ENCODE measurements around the gene OGDH.

The OGDH gene

DNA sequence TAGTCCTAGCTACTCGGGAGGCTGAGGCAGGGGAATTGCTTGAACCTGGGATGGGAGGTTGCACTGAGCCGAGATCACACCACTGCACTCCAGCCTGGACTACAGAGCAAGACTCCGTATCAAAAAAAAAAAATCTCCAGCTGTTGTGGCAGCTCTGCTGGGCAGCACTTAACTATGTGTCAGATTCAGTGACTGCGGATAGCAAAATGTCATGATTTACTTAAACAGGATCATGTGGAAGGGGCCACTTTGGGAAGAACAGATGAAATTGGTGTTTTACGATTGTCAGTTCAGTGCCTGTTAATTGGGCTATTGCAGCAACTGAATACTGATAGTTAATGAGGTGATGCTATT, 15.3 kb downstream of the OGDH start:
- no peak for DNase-seq

DNA sequence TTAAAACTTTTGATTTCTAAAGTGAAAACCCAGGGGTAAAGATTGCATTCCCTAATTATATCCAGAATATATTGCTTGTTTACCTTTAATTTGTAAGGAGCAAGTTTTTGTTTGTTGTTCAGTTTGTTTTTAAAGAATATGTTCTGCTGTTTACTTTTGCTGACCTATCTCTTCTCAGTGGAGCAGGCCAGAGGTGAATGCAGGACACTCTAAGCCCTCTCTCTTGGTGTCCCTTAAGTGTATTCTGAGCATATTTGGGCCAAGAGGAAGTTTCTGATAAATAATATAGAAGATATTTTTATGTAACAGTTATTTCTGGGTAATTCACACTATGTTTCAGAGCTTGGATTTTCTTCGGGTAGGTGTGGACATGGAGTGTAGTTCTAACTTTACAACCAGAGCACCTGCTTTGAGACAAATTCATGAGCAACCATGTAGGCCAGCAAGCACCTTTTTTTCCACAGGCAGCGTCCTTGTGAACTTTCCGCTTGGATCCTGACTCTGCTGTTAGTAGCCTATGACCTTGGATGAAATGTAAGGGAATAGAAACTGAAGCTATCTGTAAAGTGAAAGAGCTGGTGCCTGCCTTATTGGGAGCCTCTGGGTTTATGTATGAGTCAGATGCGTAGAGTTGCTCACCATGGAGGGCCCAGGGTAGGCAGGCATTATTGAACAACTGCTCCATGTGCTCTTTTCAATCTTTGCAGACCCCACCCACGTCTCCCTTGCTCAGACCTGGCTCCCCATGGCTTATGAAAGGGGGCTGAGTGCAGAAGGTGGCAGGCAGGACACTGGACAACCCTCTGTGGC, 16.1 kb downstream of the OGDH start:
- DNase-seq = no peak

DNA sequence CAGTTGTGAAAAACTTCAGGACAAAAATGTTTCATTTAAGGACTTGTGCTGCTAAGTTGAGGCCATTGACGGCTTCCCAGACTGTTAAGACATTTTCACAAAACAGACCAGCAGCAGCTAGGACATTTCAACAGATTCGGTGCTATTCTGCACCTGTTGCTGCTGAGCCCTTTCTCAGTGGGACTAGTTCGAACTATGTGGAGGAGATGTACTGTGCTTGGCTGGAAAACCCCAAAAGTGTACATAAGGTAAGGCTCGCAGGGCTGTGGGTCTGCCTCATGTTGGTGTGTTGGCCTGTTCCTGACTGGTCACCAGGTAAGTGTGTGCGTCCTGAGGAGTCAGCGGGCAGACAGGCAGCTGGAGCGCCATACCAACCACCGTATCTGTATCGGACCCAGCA, 17.9 kb downstream of the OGDH start:
- DNase-seq = no peak

DNA sequence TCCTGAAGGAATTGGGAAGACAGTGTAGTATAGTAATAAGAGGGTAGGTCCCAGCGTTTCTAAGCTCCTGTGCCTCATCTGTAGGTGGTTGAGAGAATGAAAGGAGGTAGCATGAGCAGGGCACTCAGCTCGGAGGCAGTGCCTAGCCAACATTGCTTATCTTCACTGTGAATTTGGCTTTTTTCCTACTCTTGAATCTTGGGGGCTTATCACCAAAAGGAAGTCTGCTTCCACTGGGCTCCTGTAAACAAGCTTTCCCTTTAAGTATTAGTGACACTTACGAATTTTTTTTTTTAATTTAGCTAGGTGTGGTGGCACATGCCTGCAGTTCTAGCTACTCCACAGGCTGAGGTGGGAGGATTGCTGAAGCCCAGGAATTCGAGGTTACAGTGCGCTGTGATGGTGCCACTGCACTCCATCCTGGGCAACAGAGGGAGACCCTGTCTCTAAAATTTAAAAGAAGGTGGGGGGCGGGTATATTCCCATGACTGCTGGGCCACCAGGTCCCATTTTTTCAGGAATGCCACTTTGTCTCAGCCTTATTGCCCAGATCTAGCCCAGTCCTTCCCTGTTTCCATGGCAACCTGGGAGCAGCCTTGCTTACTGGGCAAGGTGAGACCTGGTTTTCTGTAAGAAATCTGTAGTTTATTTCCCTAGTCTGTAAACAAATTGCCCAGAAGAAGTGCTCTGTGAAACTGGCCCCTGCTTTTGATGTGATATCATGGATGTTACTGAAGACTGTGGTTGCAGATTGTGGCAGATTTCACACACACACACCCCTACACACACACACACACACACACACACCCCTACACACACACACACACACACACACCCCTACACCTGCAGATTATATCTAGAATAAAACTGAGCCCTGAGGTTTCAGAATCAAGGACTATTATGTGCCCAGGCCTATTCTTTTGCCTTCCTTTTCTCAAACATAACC, 19.4 kb downstream of the OGDH start:
- DNase-seq = no peak

DNA sequence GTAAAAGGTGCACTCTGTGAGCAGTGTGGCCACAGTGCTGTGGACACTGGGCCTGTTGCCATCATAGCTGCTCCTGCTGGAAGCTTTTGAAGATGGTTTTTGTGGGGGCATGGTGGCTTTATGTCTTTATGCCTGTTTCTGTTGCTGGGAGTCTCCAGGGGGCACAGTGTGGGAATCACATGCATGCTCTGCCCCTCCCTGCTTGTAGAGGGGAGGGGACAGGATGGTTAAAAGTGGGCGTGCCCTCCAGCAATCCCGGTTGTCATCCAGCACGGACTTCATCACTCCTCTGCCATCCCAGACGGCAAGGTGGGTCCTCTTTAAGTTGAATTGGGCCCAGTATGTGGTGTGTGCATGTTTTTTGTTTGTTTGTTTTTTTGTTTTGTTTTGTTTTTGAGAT, 20.2 kb downstream of the OGDH start:
- no peak for DNase-seq

DNA sequence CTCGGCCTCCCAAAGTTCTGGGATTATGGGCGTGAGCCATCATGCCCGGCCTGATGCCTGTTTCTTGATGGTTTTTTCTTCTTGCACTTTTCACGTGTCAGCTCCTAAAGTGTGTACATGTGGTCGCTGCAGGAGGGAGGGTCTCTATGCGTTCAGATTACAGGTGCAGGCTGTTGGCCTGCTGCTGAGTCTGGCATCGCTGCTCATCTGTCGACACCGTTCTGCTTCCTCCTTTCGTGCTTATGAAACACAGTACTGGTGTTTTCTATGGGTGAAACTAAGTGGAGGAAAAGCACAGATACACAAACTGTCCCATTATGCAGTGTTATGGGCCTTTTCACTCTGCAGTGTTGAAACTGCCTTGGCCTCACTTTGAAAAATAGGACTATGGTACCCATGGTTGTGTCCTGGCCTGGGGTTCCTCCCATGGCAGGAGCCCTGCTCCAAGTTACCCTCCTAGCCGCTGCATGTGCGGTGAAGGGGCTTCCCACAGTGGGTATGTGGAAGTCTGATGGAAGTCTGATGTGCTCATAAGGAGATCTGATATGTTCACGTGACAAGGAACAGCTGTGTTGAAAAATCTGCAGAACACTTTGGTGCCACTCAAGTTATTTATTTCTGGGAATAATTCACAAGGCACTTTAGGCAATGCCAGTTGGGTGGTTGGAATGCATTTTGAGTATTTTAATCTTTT, 23.5 kb downstream of the OGDH start:
- DNase-seq = no peak

DNA sequence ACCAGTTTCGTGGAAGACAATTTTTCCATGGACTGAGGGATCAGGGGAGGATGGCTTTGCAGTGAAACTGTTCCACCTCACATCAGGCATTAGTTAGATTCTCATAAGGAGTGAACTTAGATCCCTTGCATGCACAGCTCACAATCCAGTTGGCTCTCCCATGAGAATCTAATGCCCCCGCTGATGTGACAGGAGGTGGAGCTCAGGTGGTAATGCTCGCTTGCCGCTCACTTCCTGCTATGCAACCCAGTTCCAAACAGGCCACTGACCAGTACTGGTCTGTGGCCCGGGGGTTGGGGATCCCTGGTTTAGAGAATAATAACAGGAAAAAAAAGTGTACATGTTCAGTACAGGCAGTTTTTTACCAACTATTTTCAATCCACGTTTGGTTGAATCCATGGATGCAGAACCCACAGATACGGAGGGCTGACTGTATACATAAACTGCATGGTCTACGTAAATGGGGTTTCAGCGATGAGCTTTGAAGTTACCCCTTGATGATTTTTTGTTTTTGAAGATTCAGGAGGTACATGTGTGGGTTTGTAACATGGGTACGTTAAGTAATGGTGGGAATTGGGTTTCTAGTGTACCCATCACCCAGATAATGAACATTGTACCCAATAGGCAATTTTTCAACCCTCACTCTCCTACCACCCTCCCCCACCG, 24.5 kb downstream of the OGDH start:
- no peak for DNase-seq

DNA sequence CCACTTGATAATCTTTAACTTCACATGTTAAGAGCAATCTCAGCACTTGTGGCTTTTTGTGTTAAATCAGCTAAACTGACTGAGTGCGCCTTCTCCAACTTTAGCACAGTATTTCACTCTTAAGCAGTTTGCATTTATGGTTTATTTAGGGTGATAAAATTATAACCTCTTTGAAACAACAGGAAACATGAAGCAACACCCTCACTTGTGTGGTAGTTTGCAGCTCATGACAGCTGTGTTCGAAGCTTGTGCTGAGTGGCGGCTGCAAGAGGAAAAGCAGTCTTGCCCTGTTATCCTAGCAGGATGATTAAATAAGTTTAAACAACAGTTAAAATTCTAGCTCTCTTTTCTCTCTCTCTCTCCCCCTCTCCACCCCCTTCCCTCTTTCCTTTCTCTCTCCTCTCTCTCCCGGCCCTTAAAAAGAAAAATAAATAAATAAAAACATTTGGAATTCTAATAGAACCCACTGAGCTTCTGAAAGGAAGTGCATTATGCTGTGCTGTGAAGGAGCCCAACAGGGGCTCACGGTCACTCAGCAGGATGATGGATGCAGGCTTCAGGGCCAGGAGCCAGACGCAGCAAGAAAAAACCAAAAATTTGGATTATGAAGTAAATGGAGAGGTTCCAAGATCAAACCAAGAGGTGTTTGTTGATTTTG, 25.2 kb downstream of the OGDH start:
- no peak for DNase-seq

DNA sequence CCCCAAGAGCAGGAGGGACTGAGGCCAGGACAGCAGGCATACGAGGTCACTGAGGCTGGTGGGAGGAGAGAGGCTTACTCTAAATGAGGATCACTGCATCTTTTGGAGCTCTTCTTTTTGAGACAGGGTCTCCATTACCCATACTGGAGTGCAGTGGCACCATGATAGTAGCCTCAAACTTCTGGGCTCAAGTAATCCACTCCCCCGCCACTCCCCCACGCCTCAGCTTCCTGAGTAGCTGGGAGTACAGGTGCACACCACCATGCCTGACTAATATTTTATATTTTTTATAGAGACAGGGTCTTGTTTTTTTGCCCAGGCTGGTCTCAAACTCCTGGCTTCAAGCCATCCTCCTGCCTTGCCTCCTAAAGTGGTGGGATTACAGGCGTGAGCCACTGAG, 25.8 kb downstream of the OGDH start:
- DNase-seq = no peak

DNA sequence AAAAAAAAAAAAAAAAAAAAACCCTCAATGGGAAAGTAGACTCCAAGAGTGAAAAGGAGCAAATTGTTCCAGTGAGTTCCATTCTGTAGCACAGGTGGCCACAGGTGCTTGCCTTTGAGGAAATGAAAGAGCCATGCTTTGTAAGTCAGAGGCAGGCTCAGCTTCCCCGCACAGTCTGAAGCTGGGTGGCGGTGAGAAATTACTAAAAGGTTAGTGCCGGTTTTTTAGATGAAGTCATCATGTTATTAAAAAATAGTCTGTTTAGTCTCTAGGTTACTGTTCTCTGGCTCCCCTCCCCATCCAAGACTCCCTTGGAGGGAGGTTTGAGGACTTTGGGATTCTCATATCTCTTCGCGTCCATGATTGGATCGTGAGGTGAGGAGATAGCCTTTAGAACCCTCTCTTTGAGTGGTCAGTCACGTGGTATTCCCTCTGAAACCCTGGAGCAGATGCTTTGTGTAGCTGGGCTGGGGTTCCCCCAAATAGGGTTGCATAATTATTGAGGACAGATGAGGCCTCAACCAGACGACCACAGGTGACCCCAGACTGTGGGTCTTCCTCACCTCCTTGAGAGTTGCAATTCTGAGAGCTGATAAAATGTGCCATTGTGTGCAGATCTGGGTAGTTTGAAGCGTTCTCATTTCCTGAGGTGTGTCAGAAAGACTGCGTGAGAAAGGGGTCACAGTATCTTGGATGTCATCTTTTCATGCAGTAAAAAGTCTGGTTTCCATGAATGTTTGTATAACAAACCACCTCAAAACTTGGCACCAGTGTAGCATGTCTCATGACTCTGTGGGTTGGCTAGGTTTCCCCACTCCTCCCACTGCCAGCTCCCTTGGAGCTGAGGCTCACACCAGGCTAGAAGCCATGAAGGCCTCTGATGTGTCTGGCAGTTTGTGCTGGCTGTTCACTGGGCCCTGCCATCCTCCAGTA, 27.1 kb downstream of the OGDH start:
- DNase-seq = no peak

DNA sequence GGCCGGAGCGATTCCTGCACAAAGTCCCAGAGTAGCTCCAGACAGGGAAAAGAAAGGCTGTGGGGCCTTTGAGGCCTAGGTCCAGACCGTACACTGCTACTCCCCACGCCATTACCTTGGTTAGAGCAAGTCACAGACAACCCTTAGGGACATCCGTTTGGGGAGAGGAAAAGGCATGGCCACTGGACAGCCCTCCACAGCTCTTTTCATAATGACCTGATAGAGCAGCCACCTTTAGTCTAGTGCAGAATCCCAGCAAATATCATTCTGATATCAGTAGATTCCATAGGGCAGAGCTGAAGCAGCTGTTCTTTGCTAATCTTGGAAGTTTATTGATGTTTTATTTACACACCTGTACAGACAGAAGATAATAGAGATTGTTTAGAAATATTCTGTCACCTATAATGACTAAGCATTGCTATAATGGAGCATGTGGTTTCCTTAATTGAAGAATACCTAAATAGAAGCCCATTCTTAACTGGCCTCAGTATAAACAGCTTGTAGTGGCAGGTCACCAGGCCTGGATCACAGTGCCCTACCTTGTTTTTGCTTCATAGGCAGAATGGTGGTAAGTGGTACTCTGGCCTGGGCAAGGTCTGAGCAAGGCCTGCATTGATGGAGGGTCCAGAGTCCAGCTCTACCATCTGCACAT, 27.9 kb downstream of the OGDH start:
- no peak for DNase-seq

DNA sequence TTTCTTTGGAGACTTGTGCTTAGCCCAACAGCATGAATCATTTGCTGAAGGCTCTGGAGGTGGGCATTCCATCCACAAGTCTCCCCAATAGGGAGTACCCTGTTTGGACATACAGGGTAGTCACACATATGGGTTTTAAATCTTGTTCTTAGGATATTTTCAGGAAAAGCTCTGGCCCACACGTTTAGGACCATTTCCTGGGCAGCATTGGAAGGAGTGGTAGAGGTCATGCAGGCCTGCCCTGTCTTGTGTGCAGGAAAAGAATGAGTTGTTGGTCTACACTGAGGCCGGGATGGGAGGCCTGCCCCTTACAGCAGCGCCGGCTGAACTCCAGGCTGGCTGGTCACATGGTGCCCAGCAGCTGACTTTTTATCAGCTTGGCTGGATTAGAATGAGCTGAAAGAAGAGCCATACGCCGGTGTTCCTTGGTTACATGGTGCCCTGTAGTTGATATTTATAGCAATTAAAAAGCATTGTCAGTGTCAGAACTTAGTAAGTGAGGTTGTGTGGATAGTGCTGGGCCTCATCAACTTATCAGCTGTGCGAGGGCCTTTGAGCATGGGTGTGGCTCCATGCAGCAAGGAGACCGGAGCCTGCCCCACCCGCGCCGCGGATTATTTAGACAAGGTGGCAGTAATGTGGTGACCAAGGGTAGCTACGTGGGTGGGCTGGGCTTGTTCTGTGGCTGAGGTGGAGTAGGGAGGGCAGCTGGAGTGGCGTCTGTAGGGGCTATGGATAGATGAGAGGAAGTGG, 28.6 kb downstream of the OGDH start:
- DNase-seq = no peak

DNA sequence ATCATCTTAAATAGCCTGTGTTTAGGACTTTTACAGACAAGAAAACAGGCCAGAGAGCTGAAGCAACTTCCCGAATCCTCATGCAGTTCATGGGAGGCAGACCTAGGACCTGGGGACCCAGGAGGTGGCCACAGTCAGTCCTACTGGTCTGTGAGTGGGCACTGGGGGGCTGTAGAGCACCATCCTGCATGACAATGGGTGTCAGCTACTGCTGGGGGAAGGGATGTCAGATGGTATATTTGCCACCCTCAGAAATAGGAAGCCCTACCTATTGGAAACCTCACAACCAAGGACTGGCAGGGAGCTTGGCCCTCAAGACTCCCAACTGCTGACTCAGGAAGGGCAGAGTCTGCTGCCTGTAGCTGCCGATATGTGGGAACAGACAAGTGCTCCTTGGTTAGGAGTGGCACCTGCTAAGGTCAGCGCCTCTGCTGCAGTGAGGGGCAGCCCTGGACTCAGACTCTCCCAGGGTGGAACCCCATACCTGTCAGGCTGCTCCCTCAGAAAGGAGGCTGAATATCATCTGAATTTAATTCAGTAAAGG, 29.7 kb downstream of the OGDH start:
- DNase-seq = no peak

DNA sequence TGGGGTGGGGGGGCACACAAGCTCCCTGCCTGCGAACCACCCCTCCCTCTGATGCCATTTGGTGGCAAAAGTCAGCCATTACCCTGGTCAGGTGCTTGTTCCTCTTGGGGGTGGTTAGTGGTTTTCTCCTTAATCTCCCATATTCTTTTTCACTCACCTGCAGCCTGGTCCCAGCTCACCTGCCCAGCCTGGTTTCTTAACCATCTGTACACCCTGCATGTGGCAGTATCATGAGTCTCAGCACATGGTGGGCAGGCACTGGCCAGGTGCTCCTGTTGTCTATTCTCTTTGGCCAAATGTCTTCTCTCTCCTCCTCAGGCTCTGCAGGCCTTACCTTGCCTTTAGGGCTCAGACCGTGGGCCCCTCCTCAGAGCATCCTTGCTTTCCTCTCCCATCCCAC, 30.5 kb downstream of the OGDH start:
- DNase-seq = no peak

DNA sequence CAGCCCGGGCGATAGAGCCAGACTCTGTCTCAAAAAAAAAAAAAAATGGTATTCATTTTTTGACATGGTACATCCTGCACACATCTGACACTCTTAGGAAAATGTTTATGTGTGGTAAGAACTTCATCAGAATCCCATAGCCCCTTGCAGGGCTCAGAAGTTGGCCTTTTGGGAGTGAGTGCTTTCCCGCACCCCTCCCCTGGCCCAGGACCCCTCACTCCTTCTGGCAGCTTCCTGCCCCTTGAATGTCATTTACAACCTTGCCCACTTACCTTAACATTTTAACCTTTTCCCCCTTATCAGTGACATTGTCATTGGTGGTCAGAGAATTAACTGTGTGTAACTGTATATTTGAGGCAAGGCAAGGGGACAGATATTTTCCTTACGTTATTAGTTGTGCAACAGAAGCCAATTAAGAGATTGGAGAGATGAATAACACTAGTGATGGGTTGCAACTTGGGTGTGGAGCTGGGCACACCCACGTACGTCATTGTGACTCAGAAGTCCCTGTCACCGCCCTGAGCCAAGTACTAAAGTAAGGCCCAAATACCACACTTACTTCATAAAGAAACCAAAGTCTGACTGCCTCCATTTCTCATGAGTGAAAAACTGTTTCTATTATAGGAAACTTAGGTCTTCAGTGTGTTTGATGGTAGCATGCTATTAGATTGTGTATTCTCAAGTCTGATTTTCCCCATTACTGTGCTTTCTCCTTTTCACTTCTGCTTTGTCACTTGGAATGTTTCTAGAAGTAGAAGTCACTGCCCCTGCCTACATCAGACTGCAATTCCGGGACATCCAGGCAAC, 31.6 kb downstream of the OGDH start:
- DNase-seq = no peak

DNA sequence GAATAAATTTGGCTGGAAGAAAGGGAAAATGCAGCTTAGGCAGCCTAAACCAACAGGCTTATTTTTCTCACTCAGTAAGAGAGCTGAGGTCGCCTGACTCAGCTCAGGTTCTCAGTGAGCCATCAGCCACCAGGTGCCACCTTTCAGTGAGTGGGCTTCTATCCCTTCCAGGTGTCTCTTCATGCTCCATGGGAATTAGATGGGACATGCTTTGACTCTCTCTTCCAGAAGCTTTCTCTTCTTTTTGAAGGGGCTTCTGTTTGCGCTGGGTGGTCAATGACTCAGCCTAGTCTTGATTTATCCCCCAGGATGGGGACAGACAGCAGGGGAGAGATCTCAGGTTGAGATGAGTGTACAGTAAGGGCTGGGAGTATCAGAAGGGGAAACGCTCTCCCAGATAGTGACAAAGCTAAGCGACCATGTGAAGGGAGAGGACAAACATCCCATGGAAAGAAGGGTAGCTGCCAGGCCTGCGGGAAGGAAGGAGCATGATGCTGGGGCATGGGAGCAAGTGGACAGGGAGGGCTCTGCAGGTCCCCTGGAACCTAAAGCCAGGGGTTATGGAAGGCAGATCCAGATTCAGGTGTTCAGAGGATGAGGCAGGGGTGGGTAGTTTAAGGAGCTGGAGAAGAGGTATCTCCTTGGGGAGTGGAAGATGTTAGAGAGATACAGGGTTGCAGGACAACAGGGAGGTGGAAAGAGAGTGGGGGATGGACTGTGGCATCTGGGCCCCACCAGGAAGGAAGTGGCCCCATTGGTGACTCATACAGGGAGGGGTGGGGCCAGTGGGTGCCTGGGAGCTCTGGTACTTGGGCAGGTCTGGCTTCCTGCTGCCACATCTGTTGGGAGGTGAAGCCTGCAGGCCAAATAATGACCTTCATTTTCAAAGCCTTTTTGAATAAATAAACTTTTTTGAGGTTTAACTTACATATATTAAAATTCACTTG, 32.5 kb downstream of the OGDH start:
- DNase-seq = no peak

DNA sequence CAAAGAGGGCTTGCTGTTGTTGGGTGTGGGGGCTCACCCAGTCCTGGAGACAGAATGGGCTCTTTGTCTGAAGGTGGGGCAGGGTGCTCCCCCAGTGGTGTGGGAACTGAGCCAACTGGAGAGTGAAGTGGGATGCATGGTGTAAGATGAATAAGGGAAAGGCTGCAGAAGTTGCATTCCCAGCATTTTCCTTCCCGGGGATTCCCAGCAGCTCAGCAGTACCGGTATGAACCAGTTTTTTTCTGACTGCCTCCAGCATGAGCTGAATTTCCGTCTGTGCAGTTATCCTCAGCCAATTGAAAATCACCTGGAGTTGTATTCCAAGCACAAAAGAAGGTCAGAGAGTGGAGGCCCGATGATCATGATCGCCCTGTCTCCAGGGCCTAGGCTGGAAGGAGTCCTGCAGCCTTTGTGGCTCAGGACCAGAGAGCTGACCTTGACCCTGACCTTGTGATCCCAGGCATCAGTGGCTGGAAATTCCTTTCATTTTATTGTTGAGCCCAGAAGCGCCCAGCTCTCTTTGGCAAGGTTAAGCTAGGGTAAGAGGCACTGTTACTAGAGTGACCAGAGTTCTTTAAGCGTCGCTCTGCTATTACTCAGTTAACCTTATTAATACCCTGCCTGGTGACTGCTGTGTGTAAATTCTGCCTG, 33.4 kb downstream of the OGDH start:
- no peak for DNase-seq

Data from SHP77 treated with DMSO at 0.1 percent for 48 hours (cell line).